HepG2 (cell line): ENCODE data around the gene RMI2. TPM values are rescaled to one million over a fixed set of nuclear protein-coding genes. Genes with fewer than 3 reads are reported as not detected.

Experiments
- ATAC-seq: fragments of 200-7000 bp; cut with Tn5 transposase; 3 replicates; pipeline ENCODE4 v1.9.1; 2020; ENCODE audit warnings: mild to moderate bottlenecking, moderate library complexity
- BruUV-seq: library from RNA; stranded (reverse); fragments of 400-500 nt; replicated peaks from 2 replicates; lab custom pipeline; 2021; lab: Mats Ljungman, UMichigan
- CTCF ChIA-PET: fragments of 300-600 bp; formaldehyde crosslinking; extraction: SDS; loops from one replicate; lab custom pipeline; 2021; ENCODE audit warnings: low total read pairs, inconsistent platforms, low intra/inter-chr PET ratio; lab: Yijun Ruan, JAX
- POLR2A ChIA-PET: fragments of 350-600 bp; sonication (Branson Sonifier 250); formaldehyde crosslinking; loops from one replicate; lab custom pipeline; 2020; ENCODE audit warnings: antibody characterized with exemption, inconsistent platforms; lab: Yijun Ruan, JAX
- DNase-seq: peaks from one replicate; pipeline ENCODE4 v3.0.0-alpha.2; 2015; ENCODE audit warnings: low spot score
- FAIRE-seq: peaks from 3 replicates; lab custom pipeline; 2011; peaks lifted over from hg19 to GRCh38; lab: Jason Lieb, UNC
- H2AFZ ChIP-seq: one replicate; pipeline ENCODE4 v1.6.1; 2011; ENCODE audit warnings: low read length, inconsistent platforms
- H3K27ac ChIP-seq: fragments of 300-600 bp; 3 replicates; pipeline ENCODE4 v1.8.0; 2011; ENCODE audit warnings: mixed run types, mild to moderate bottlenecking, mixed read lengths, low read length, inconsistent platforms; ENCODE audit not compliant: insufficient read depth; ENCODE audit errors: extremely low read length
- H3K27me3 ChIP-seq, 2 experiments: fragments of 200-600 bp in 1 of 2; 2 replicates in 1 of 2; 3 replicates in 1 of 2; pipeline versions ENCODE4 v1.6.0 to v1.8.0; 2011; ENCODE audit warnings: low read length in 2 of 2, mild to moderate bottlenecking in 2 of 2, moderate library complexity in 2 of 2, inconsistent platforms in 1 of 2; ENCODE audit not compliant: insufficient read depth in 2 of 2, control insufficient read depth in 1 of 2
- H3K36me3 ChIP-seq, 2 experiments: fragments of 200-600 bp in 1 of 2; replicated peaks in 1 of 2; 2 replicates in 1 of 2; 3 replicates in 1 of 2; pipeline versions ENCODE4 v1.5.1 to v1.8.0; 2011; ENCODE audit warnings: low read length in 2 of 2, inconsistent platforms in 1 of 2; ENCODE audit not compliant: insufficient read depth in 2 of 2, control insufficient read depth in 1 of 2
- H3K4me1 ChIP-seq: 2 replicates; pipeline ENCODE4 v1.5.1; 2012; ENCODE audit warnings: low read length, inconsistent platforms; ENCODE audit not compliant: insufficient read depth
- H3K4me2 ChIP-seq: 2 replicates; pipeline ENCODE4 v1.6.0; 2011; ENCODE audit warnings: low read depth, low read length, inconsistent platforms
- H3K4me3 ChIP-seq, 3 experiments: fragments of 200-600 bp in 1 of 3; sonication (generic), shearing (Covaris generic) in 1 of 3; replicated peaks in 1 of 3; 2 replicates each; pipeline ENCODE4 v1.5.1; 2011 to 2016; ENCODE audit warnings: low read length in 3 of 3, inconsistent platforms in 2 of 3, low read depth in 2 of 3, mild to moderate bottlenecking in 2 of 3, control low read depth in 1 of 3, mixed read lengths in 1 of 3; ENCODE audit not compliant: insufficient read depth in 1 of 3
- H3K79me2 ChIP-seq: one replicate; pipeline ENCODE4 v1.6.1; 2011; ENCODE audit warnings: low read length, inconsistent platforms; ENCODE audit not compliant: insufficient read depth
- H3K9ac ChIP-seq: 2 replicates; pipeline ENCODE4 v1.6.0; 2011; ENCODE audit warnings: mild to moderate bottlenecking, low read depth, low read length, inconsistent platforms; ENCODE audit not compliant: insufficient read depth
- H3K9me3 ChIP-seq: 2 replicates; pipeline ENCODE4 v1.5.1; 2012; ENCODE audit warnings: mild to moderate bottlenecking, low read length
- H4K20me1 ChIP-seq: 2 replicates; pipeline ENCODE4 v1.6.0; 2011; ENCODE audit warnings: inconsistent platforms, mild to moderate bottlenecking, low read length, moderate library complexity; ENCODE audit not compliant: insufficient read depth
- ASH2L ChIP-seq: fragments of 300-600, 200-600 bp; sonication (generic); IDR thresholded peaks from 2 replicates; pipeline ENCODE4 v1.7.0; 2017; ENCODE audit warnings: low read depth, mild to moderate bottlenecking, moderate library complexity, mixed read lengths, low read length; ENCODE audit not compliant: insufficient read length
- GABPB1 ChIP-seq: IDR thresholded peaks from 2 replicates; pipeline ENCODE4 v1.6.1; 2016; ENCODE audit warnings: mild to moderate bottlenecking, missing genetic modification reagents, moderate library complexity, missing compliant biosample characterization
- HNF1B ChIP-seq: sonication (generic); formaldehyde crosslinking; IDR thresholded peaks from 2 replicates; pipeline ENCODE4 v1.5.1; 2020; ENCODE audit warnings: mild to moderate bottlenecking, moderate library complexity, missing genetic modification reagents
- HOXD1 ChIP-seq: sonication (generic); formaldehyde crosslinking; IDR thresholded peaks from 2 replicates; pipeline ENCODE4 v1.5.0; 2020; ENCODE audit warnings: missing genetic modification reagents
- MXD4 ChIP-seq: IDR thresholded peaks from 2 replicates; pipeline ENCODE4 v1.6.1; 2016; ENCODE audit warnings: mild to moderate bottlenecking, missing biosample characterization, missing genetic modification reagents
- PLRG1 ChIP-seq: fragments of 450-650 bp; conservative IDR thresholded peaks from 2 replicates; pipeline ENCODE4 v1.6.1; 2016
- RCOR2 ChIP-seq: IDR thresholded peaks from 2 replicates; pipeline ENCODE4 v1.6.1; 2016; ENCODE audit warnings: missing biosample characterization, missing genetic modification reagents
- TEAD3 ChIP-seq: optimal IDR thresholded peaks from 2 replicates; pipeline ENCODE3; 2016; ENCODE audit warnings: borderline replicate concordance
- UBTF ChIP-seq: sonication (generic); formaldehyde crosslinking; IDR thresholded peaks from 2 replicates; pipeline ENCODE4 v1.4.0; 2020; ENCODE audit warnings: mild to moderate bottlenecking, missing genetic modification reagents
- ZBTB7B ChIP-seq: sonication (generic); formaldehyde crosslinking; IDR thresholded peaks from 2 replicates; pipeline ENCODE4 v1.4.0; 2020; ENCODE audit warnings: missing genetic modification reagents
- ZFY ChIP-seq: sonication (generic); formaldehyde crosslinking; IDR thresholded peaks from 2 replicates; pipeline ENCODE4 v1.4.0; 2020; ENCODE audit warnings: missing genetic modification reagents
- ZNF263 ChIP-seq: sonication (generic); formaldehyde crosslinking; IDR thresholded peaks from 2 replicates; pipeline ENCODE4 v1.4.0; 2020; ENCODE audit warnings: missing genetic modification reagents
- ZNF317 ChIP-seq: sonication (generic); formaldehyde crosslinking; IDR thresholded peaks from 2 replicates; pipeline ENCODE4 v1.5.0; 2020; ENCODE audit warnings: mild to moderate bottlenecking, missing genetic modification reagents
- ZNF768 ChIP-seq: sonication (generic); formaldehyde crosslinking; IDR thresholded peaks from 2 replicates; pipeline ENCODE4 v1.4.0; 2020; ENCODE audit warnings: missing genetic modification reagents
- WGBS: methylation state at CpG from one replicate; pipeline ENCODE4 v1.1.6; 2017; ENCODE audit warnings: low lambda C conversion rate; 5-methylcytosine and 5-hydroxymethylcytosine counted together
- in situ Hi-C: cut with HindIII; loops from 2 replicates; pipeline ENCODE4 v1.10.0; 2017; ENCODE audit warnings: low pct_unique_long_range_greater_than_20kb; ENCODE audit not compliant: extremely low pct_ligation_motif_present
- intact Hi-C: fragments of 100-400 bp; cut with micrococcal nuclease; formaldehyde crosslinking; loops from one replicate; pipeline ENCODE4 v1.10.0; 2022; ENCODE audit not compliant: unreplicated experiment
- polyA plus RNA-seq, 8 experiments: library from polyadenylated mRNA; depleted of rRNA in 3 of 8; stranded (reverse) in 7 of 8; unstranded in 1 of 8; fragments of >200 nt; fragmentation: Illumina TruSeq in 4 of 8; extraction: Trizol in 4 of 8; gene quantifications; 2 replicates each; pipeline versions ENCODE4 v1.2.1 to v1.2.3, GENCODE V29; 2011 to 2016; ENCODE audit warnings: low read depth in 4 of 8, missing spikeins in 1 of 8, mixed read lengths in 1 of 8; ENCODE audit not compliant: insufficient read depth in 1 of 8
- total RNA-seq, 5 experiments: library from RNA; depleted of rRNA; stranded (reverse); fragments of >200 nt; fragmentation: Illumina TruSeq; extraction: Trizol; gene quantifications; 2 replicates each; pipeline ENCODE4 v1.2.3, GENCODE V29; 2016; ENCODE audit warnings: low read depth in 1 of 5
- TF ChIP-seq, protein P1 (sequence below): sonication (generic); formaldehyde crosslinking; IDR thresholded peaks from 2 replicates; pipeline ENCODE4 v1.5.0; 2020; ENCODE audit warnings: mild to moderate bottlenecking, missing genetic modification reagents, moderate library complexity

RMI2 gene
- total and polyA plus RNA-seq, 2 of the 13 experiments (the other 11 are each of a cell fraction or from before 2014, with no cell fraction given), result 24.5 to 55.7 TPM

DNA sequence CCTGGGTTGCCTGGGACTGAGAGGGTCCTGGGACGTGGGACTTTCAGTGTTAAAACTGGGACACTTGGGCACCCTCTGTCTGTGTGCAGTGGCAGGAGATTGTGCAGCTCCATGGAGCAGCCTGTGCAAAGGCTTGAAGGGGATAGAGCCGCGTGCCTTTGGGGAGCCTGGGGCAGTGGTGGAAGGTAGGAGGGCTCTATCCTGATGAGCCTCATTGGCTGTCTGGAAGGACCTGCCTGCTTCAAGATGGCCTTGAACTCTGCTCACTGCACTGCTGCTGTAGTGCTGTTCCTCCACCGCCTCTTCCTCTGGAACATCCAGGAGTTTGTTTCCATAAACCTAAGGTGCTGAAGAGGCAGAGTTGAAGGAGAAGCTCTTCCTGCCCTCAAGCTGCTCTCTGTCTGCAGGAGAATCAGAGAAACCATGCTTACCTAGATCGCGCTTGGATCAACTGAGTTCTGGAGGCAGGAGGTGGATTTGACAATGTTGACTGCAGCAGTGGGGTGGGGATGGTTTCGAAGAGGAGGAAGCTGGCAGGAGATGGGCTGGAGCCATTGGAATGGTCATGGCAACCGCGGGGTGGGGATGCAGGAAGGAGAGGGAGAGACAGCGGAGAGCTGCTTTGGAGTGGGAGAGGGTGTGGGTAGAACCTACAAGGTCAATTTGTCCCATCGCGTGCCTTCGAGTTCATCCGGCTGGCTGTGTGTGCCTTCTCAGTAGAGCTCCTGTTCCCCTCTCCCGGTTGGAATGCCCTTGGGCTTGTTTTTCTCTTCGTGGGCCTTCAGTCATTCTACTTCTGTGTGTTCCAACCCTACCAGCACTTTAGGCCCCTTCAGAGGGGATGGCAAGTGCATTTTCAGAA lies 3.7 kb downstream of the RMI2 start (continued):
- TF ChIP-seq RCOR2 (CRISPR knock-in tag) (peak; percentile 58; the same call in 1 of the 2 replicates), ZBTB7B (CRISPR knock-in tag) (no peak), HNF1B (CRISPR knock-in tag) (peak; percentile 69; the same call in 1 of the 2 replicates), UBTF (0 out of 2 replicates have a peak, but pooled peaks have one; percentile 32)
- TF ChIP-seq, all 625 proteins: peak for 74

DNA sequence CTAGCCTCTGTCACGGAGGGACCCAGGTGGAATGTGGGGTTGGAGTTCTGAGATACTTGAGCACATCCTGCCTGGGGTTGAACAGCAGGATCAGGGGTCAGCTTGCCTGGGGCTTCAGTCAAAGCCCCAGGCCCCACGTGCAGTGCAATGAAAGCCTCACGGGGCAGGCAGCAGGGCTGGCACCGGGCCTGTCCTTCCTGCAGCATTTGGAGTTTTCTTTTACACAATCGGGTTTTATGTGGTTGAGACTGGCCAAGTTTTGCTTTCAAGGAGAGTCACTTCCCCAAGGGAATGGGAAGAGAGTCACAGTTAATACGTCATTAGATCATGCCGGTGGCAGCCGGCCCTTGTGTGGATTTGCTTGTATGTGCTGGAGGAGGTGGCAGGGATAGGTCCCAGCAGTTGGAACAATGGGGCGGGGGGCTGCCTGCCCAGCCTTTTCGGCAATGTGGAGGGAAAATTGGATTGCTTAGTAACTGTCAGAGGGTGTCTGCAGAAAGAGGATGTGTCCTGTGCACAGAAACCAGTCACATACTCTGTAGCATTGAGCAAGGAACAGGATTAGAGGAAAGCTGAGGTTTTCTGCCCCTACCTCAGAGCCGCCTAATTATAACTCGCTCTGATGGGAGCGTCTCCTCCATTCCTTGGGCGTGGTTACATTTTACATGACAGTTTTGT lies 4.5 kb downstream of the RMI2 start:
- H3K9ac ChIP-seq, result no peak overlapping the region
- H3K4me3 ChIP-seq, result no peak overlapping the region
- BruUV-seq, result no TSS peak
- H3K4me1 ChIP-seq, result peaks cover 53% of the 10 kb centered on the region
- H3K4me2 ChIP-seq, result no peak overlapping the region
- DNase-seq, result no peak
- in situ Hi-C loops (loop anchor here (5.0 kb wide), 1 partner anchor 92 kb away; the partner anchor contains the start of gene SOCS1), intact Hi-C loops (no loop called here)
- peaks cover 39% of the 10 kb centered on the region for H3K79me2 ChIP-seq
- WGBS, result 82% methylated on average over 14 of the region's 14 CpGs
- H4K20me1 ChIP-seq, result no peaks in the 10 kb centered on the region
- ATAC-seq, result peak; percentile 6; the same call in 2 of the 3 replicates
- H3K27ac ChIP-seq, result peak overlapping the region; percentile 12
- ChIA-PET POLR2A (interaction anchor here (0.8 to 4.5 kb wide), 5 partner anchors 9 to 93 kb away, joined by 3 to 32 read pairs (median 3); partner anchors contain the start of gene SOCS1), CTCF (no interaction called here)
- no peaks in the 10 kb centered on the region; a peak in 1 of 5 replicates for H3K27me3 ChIP-seq
- no peak overlapping the region for H2AFZ ChIP-seq
- H3K9me3 ChIP-seq, result no peaks in the 10 kb centered on the region
- no peaks in the 10 kb centered on the region; a peak in 1 of 5 replicates for H3K36me3 ChIP-seq
- FAIRE-seq, result no peak
- TF ChIP-seq ZNF317 (CRISPR knock-in tag), result no peak
- TF ChIP-seq GABPB1 (CRISPR knock-in tag), result 0 out of 2 replicates have a peak, but pooled peaks have one; percentile 12
- TF ChIP-seq ASH2L, result peak; percentile 2
- TF ChIP-seq TEAD3, result peak; percentile 59
- TF ChIP-seq HOXD1, result no peak
- no peak for TF ChIP-seq PLRG1
- 0 out of 2 replicates have a peak, but pooled peaks have one; percentile 2 for TF ChIP-seq ZNF263 (CRISPR knock-in tag)
- 0 out of 2 replicates have a peak, but pooled peaks have one; percentile 17 for TF ChIP-seq MXD4 (CRISPR knock-in tag)
- TF ChIP-seq ZNF768 (CRISPR knock-in tag), result peak; percentile 4; the same call in 1 of the 2 replicates
- TF ChIP-seq, protein P1, sequence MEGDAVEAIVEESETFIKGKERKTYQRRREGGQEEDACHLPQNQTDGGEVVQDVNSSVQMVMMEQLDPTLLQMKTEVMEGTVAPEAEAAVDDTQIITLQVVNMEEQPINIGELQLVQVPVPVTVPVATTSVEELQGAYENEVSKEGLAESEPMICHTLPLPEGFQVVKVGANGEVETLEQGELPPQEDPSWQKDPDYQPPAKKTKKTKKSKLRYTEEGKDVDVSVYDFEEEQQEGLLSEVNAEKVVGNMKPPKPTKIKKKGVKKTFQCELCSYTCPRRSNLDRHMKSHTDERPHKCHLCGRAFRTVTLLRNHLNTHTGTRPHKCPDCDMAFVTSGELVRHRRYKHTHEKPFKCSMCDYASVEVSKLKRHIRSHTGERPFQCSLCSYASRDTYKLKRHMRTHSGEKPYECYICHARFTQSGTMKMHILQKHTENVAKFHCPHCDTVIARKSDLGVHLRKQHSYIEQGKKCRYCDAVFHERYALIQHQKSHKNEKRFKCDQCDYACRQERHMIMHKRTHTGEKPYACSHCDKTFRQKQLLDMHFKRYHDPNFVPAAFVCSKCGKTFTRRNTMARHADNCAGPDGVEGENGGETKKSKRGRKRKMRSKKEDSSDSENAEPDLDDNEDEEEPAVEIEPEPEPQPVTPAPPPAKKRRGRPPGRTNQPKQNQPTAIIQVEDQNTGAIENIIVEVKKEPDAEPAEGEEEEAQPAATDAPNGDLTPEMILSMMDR (CRISPR knock-in tag), result 0 out of 2 replicates have a peak, but pooled peaks have one; percentile 1
- TF ChIP-seq ZFY (CRISPR knock-in tag), result 0 out of 2 replicates have a peak, but pooled peaks have one; percentile 6
